Gastroesophageal sphincter (tissue), 3 donors: ENCODE results near the gene OR4D1.

Experiments
- CTCF ChIP-seq, 4 experiments: fragments of 200-600 bp in 2 of 4; fragments of 450-650 bp in 2 of 4; sonication (generic) in 1 of 4; IDR thresholded peaks; one replicate each; pipeline ENCODE4 v1.5.1; 2017 to 2019; ENCODE audit warnings: antibody characterized with exemption in 4 of 4, mild to moderate bottlenecking in 2 of 4, moderate library complexity in 2 of 4
- POLR2A ChIP-seq, 2 donors: fragments of 450-650 bp; IDR thresholded peaks; one replicate each; pipeline ENCODE4 v1.6.1; 2017; ENCODE audit warnings: antibody characterized with exemption in 2 of 2, mild to moderate bottlenecking in 2 of 2, moderate library complexity in 1 of 2
- POLR2AphosphoS5 ChIP-seq: sonication (generic); formaldehyde crosslinking; IDR thresholded peaks from one replicate; pipeline ENCODE4 v1.6.1; 2017; ENCODE audit warnings: antibody characterized with exemption

DNA sequence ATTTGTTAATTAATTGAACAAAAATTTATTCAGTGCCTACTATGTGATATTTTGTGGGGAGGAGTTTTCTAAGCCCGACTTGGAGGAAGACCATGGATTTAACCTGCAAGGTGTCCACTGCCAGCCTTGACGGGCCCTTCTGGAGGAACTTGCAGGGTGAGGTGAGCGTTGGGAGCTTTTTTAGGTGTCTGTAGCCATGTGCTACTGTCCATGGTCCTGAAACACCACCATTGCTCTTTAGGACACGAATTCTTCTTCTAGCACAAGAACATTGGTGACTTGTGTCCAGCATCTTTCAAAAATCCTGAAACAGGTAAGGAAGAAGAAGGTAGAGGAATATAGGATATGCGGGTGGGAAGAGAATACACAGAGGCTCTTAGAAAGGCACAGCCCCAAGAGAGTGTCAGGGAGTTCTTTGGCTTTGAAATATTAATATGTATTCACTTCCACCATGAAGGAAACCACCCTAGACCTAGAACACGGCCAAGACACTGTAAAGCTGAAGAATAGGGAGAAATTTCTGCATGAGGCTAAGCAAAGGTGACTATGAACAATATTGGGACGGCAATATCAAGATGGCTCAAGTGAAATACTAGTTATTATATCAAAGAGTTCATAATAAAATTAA lies 27.9 kb upstream of the OR4D1 start:
- TF ChIP-seq CTCF (IDR thresholded peaks at IDR 0.05) (no peak), POLR2A (IDR thresholded peaks at IDR 0.05) (no peak), POLR2AphosphoS5 (no peak)
